Hindlimb muscle (tissue), 1 donor: ENCODE measurements around the gene KDM3B. TPM values are rescaled to one million over a fixed set of nuclear protein-coding genes. Genes with fewer than 3 reads are reported as not detected.
A peak's percentile ranks its signal among the peaks of the same experiment; 100 is the strongest.

Experiments
- DNase-seq: peaks from one replicate; pipeline ENCODE4 v3.0.0-alpha.2; 2013
- polyA plus RNA-seq: library from polyadenylated mRNA; unstranded; fragments of 120-200 nt; gene quantifications from one replicate; pipeline ENCODE4 v1.2.1, GENCODE V29; 2013; ENCODE audit not compliant: insufficient read length

Gene KDM3B
- polyA plus RNA-seq, 1 donor: 71.8 TPM

DNA sequence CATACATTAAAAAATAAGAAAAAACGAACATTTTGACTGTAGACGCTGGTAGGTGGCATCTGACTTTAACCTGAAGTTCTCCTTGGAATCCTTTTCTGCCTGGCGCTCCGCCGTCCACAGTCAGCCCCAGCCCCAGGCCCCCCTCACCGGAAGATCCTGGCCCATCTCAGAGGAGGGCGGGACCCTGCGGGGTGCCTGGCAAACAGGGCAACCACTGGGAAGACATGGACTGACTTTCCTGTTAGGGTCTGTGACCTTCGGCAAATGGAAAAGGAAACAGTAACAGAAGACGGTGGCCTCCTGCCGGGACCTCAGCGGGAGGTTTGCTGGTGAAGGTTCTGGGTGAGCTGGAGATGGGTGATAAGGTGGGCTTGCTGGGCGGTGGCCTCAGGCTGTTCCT, 101.1 kb downstream of the KDM3B start:
- no peak for DNase-seq

DNA sequence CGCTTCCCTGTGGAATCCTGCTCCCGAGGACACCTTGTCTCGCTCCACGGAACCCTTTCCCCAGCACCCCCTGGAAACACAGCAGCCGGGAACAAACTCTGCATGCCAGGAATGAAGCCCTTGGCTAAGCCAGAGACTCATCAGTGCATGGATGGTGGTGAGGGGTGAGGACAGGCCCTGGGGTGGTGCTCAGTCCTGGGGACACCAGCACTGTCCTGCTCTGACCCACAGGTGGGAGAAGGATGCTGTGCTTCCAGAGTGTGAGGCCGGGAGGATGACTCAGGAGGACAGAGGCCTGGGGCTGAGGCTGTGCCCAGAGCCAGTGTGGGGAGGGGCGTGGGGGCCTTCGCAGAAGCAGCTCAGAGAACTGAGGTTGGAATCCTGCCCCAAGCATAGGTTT, 101.6 kb downstream of the KDM3B start:
- no peak for DNase-seq

DNA sequence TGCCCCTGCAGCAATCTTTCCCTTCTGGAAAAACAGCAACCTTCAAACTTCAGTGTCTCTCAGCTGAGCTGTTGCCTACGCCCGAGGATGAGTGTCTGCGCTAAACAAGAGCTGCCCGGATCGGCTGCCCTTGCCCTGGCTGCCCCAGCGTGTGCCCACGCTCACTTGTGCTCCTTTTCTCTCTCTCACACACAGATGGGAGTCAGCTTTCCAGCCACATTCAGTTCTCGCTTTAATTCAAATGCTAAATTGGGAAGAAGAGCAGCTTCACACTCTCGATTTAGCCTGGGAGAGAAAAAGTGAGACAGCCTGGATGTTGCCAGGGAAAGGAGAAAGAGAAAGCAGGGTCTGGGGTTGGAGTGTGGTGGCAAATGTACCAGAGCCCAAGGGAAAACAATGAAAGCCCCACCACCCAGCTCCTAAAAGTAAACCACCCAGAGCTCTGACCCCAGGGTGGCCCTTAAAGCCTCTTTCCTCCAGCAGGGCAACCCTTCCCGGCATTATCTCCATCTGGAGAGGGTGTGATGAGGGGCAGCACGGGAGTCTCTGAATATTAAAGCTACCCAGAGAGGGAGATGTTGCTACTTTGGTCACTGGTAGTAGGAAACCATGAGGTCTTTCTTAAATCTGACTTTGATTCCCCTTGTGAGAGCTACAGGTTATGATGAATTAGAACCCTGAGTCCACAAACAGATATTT, 102.9 kb downstream of the KDM3B start:
- no peak for DNase-seq

DNA sequence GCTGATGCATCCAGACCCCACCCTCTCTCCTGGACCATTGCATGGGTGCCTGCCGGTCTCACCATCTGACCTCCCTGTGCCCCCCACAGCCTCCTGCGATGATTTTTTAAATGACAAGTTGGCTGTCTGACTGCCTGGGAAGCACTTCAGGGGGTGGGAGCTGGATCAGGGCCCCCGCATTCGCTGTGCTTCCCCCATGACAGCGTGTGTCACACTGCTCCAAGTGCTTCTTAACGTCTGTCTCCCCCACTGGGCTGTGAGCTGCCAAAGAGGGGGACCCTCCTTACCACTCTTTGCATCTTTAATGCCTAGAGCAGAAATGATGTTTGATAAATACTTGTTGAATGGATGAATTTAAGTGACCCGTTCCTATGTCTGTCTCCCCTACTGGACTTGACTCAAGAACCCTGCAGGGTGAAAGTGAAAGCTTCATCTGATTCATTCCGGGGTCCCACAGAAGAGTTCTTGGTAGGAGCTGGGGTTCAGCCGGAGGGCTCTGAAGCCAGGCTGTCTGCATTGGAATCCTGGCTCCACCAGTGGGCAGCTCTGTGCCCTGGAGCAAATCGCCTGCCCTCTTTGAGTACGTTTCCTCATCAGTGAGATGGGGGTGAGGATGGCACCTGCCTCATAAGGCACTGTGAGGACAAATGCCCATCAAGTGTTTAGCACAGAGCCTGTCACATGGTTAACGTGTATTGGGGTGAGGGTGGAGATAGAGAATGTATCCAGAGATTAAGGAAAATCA, 105.2 kb downstream of the KDM3B start:
- no peak for DNase-seq

DNA sequence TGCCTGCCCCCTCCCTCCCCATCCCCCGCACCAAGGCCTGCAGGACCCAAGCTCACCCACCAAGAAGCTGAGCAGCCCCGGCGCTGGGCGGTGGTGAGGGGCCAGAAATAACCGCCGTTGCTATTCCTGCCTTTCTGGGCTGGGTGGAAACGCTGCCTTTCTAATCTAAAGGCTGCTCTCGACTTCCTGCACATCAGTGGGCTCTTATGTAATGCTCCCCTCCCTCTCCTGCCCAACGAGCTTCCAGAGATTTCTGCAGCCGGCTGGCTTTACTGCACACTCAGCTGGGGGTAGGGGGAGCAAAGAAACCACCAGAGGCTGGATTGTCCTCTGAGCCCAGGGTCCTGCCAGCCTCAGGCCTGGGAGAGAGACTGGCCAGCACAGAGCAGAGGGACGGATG, 105.9 kb downstream of the KDM3B start:
- no peak for DNase-seq

DNA sequence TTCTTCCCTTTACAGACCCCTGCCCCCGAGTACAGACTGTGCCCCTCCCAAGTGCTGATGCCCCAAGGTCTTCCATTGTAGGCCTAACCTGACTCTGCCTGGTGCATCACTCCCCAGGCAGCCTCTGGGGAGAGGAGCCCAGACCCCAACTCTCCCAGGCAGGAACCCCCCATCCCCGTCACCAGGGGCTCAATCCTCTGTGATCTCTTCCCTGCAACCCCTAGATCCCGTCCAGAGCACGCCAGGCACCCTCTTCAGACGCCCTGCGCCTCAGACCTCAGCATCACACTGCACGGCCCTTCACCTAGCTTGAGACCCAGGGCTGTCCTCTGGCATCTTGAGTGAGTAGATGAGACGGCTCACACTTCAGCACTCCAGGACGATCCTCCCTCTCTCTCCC, 106.4 kb downstream of the KDM3B start:
- no peak for DNase-seq

DNA sequence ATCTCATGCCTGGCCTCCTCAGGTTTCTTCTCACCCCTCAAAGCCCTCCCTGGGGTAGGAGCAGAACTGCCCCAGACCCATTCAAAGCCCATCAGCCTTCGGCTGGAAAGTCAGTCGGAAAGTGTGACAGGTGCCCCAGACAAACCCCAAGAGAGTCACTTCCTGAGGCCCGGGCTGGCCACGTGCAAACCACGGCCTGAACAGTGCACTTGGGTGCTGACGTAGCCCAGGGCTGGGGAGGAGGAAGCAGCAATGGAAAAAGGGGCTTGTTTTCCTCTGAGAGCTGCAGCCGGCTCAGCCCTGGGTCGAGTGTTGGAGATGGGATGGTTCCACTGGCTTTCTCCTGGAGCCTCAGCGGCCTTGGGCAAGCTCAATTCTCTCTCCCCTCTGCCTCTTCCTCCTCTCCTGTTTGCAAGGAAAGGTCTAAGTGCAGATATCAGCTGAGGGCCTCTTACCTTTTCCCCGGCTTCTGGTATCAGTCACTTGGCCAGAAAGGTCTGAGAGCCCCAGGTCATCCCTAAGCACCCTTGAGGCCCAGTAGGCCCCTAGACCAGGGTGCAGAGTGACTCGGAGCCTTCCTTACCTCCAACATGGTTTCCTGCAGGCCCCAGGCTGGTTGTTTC, 106.9 kb downstream of the KDM3B start:
- DNase-seq: no peak

DNA sequence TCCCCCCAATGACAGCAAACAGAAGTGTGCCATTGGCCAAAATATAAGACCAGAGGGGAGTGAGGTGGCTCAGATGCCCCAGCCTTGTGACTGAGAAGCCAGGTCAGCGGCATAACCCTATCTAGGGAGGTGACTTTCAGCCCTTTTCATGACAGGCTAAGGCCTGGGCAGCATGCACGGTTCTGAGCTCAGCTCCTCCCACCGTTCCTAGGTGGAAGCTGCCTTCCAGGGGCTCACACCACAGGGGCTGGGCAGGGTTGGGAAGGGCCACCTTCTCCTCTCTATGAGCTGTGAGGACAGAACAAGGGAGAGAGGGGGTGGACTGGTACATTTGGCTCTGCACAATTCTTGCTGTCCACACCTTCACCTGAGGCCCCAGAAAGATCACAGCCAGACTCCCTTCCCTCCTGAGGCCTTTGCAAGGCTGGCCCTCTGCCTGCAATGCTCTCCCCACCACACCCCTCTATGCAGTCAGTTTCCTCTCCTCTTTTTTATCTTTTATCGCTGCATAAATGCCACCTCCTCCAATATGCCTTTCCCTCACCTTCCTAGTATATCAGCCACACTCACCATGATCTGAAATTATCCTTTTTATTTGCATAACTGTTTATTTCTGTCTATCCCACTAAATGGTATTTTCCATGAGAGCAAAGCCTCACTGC, 107.7 kb downstream of the KDM3B start:
- no peak for DNase-seq

- no peak for DNase-seq
Observed at GRCh38 chr5:138461343-138462125, 109.0 kb downstream of the KDM3B start.

DNA sequence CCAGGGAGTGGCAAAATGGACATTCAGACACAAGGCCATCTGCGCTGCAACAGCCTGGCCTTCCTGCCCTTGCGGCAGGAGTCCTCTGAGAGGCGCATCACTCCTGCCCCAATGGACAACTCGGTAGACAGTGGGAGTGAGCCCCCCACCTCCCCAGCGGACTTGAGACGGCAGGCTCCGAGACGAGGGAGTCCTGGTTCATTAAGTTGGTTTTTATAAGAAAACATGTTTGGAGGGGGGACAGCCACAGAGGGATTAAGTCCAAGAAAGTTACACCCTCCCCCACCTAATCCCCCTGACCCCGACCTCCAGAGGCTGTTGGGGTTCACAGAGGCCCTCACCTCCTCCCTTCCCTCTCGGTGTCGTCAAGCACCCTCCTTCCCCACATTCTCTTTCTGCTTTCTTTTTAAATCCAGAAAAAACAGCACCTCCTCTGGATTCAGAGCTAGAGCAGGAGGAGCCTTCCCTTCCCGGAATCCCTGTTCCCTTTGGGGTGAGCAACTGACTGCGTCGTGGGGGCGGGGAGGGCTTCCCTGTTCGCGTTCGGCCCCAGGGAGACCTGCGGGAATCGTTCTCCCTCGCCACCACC, 111.0 kb downstream of the KDM3B start:
- no peak for DNase-seq

GRCh38 chr5:138464008-138464387, 111.5 kb downstream of the KDM3B start:
- DNase-seq: peak; percentile 99

DNA sequence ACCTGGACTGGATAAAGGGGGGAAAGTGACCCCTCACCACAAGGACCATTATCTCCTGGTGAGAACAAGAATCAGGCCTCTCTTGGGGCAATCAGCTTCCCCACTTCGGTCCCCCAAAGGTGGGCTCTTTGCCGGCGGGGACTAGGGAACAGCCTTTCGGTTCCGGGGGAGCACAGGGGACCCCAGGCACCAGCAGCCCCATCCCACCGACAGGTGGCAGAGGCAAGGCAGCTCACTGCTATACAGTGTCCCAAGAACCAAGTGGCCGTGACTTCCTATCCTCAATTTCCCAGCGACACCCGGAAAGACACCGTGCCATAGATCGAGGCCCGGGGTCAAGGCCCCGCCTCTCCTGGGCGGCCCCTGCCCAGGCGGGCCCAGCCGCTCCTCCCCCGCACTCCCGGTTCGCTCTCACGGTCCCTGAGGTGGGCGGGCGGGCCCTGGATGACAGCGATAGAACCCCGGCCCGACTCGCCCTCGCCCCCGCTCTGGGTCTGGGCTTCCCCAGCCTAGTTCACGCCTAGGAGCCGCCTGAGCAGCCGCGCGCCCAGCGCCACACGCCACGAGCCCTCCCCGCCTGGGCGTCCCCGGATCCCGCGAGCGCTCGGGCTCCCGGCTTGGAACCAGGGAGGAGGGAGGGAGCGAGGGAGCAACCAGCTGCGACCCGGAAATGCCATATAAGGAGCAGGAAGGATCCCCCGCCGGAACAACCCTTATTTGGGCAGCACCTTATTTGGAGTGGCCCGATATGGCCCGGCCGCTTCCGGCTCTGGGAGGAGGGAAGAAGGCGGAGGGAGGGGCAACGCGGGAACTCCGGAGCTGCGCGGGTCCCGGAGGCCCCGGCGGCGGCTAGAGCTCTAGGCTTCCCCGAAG, 112.1 kb downstream of the KDM3B start:
- peak; percentile 99 for DNase-seq

DNA sequence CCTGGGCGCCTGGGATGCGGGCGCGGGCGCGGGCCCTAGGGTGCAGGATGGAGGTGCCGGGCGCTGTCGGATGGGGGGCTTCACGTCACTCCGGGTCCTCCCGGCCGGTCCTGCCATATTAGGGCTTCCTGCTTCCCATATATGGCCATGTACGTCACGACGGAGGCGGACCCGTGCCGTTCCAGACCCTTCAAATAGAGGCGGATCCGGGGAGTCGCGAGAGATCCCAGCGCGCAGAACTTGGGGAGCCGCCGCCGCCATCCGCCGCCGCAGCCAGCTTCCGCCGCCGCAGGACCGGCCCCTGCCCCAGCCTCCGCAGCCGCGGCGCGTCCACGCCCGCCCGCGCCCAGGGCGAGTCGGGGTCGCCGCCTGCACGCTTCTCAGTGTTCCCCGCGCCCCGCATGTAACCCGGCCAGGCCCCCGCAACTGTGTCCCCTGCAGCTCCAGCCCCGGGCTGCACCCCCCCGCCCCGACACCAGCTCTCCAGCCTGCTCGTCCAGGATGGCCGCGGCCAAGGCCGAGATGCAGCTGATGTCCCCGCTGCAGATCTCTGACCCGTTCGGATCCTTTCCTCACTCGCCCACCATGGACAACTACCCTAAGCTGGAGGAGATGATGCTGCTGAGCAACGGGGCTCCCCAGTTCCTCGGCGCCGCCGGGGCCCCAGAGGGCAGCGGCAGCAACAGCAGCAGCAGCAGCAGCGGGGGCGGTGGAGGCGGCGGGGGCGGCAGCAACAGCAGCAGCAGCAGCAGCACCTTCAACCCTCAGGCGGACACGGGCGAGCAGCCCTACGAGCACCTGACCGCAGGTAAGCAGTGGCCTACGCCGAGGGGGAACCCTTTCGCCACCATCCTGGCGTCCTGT, 113.0 kb downstream of the KDM3B start, which contains the start of gene EGR1:
Gene EGR1 (plus strand): TSS at position 219 of the 864 bp plus-strand sequence. CDS start 283 bp downstream, at position 502.
- DNase-seq: peak; percentile 94

GRCh38 chr5:138466125-138466899, 113.8 kb downstream of the KDM3B start:
- no peak for DNase-seq

GRCh38 chr5:138466900-138467710, 114.6 kb downstream of the KDM3B start:
- no peak for DNase-seq

DNA sequence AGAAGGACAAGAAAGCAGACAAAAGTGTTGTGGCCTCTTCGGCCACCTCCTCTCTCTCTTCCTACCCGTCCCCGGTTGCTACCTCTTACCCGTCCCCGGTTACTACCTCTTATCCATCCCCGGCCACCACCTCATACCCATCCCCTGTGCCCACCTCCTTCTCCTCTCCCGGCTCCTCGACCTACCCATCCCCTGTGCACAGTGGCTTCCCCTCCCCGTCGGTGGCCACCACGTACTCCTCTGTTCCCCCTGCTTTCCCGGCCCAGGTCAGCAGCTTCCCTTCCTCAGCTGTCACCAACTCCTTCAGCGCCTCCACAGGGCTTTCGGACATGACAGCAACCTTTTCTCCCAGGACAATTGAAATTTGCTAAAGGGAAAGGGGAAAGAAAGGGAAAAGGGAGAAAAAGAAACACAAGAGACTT, 115.2 kb downstream of the KDM3B start:
- DNase-seq: no peak

DNA sequence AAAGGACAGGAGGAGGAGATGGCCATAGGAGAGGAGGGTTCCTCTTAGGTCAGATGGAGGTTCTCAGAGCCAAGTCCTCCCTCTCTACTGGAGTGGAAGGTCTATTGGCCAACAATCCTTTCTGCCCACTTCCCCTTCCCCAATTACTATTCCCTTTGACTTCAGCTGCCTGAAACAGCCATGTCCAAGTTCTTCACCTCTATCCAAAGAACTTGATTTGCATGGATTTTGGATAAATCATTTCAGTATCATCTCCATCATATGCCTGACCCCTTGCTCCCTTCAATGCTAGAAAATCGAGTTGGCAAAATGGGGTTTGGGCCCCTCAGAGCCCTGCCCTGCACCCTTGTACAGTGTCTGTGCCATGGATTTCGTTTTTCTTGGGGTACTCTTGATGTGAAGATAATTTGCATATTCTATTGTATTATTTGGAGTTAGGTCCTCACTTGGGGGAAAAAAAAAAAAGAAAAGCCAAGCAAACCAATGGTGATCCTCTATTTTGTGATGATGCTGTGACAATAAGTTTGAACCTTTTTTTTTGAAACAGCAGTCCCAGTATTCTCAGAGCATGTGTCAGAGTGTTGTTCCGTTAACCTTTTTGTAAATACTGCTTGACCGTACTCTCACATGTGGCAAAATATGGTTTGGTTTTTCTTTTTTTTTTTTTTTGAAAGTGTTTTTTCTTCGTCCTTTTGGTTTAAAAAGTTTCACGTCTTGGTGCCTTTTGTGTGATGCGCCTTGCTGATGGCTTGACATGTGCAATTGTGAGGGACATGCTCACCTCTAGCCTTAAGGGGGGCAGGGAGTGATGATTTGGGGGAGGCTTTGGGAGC, 115.9 kb downstream of the KDM3B start:
- DNase-seq: no peak
